ENCODE data around the gene GPD2. TPM values are rescaled to one million over a fixed set of nuclear protein-coding genes. Genes with fewer than 3 reads are reported as not detected.

GPD2 gene
- total and polyA plus RNA-seq, 10 of the 15 experiments (the other 5 are each of a cell fraction or from before 2014, with no cell fraction given), result 10.0 to 73.5 (median 43.4) TPM

DNA sequence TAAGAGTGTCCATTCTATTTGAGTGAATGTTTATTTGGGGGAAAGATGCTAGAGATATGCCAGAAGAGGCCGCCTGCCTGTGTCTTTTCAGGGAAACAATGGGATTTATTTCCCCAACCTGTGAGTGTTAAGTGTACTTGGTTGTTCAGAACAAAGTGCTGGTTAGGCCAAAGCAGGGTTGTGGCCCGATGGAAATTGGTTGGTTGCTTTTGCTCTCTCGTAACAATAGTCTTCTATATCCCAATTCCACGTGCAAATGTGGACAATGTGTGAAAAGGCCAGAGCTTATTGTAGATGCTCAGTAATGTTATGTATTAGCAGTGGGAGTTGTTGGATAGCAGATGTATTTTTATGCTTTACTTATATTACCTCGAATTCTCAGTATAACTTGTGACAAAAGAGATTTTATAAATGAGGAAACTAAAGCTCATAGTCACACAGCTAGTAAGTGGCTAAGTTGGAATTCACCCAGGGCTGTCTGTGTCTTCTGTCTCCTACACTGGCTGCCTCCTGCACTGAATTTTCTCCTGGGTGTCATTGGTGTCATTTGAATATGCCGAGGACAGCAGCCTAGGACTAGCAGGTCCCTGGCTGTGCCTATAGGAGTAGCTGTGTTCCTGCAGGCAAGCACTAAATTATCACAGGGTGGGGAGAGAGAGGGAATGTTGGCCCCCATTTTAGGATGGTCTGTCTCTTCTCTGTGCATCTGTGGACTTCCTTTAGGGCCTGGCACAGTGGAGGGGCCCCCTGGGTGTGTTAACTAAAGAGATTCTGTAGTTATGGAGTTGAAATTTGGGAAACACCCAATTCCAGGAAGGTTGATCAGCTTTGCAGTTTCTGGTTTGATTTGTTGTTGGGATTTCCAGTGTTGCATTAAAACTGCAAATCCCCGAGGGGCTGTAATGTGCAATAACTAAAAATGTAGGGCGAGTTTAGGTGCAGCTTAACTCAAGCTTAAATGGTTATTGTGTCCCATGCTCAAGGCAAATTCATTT is 21.6 kb downstream of the GPD2 start:
- no peak overlapping the region for H3K4me3 ChIP-seq
- H3K36me3 ChIP-seq (ENCODE audit: control insufficient read depth in 2 of 2, insufficient read depth in 2 of 2, low read length in 1 of 2), result no peaks in the 10 kb centered on the region
- no peak overlapping the region for H3K9ac ChIP-seq (ENCODE audit: control insufficient read depth, insufficient read depth, low read length)
- ChIA-PET CTCF (interaction anchor here (0.5 to 1.8 kb wide), 6 partner anchors 11 to 131 kb away, joined by 3 to 4 read pairs (median 4); no protein-coding TSS in a partner anchor), POLR2A (interaction anchor here (0.9 to 2.0 kb wide), 3 partner anchors 14 to 117 kb away, joined by 3 to 7 read pairs (median 3); no protein-coding TSS in a partner anchor), RAD21 (ENCODE audit: unreplicated experiment) (interaction anchor here (0.6 to 2.2 kb wide), 8 partner anchors 14 to 131 kb away, joined by 3 to 9 read pairs (median 4); no protein-coding TSS in a partner anchor), SMC1A (ENCODE audit: uncharacterized antibody, unreplicated experiment) (interaction anchor here (0.8 to 2.6 kb wide), 15 partner anchors 10 to 735 kb away, joined by 3 to 14 read pairs (median 4); no protein-coding TSS in a partner anchor)
- no peak overlapping the region for H2AFZ ChIP-seq (ENCODE audit: control insufficient read depth, low read depth, low read length)
- no peaks in the 10 kb centered on the region; the same call in 1 of the 2 replicates for H4K20me1 ChIP-seq (ENCODE audit: control insufficient read depth, insufficient read depth)
- intact Hi-C loops (cut with micrococcal nuclease; ENCODE audit: unreplicated experiment) (no loop called here), in situ Hi-C loops (cut with MboI) (no loop called here)
- no peaks in the 10 kb centered on the region; the same call in 1 of the 3 replicates for H3K9me3 ChIP-seq (replicated peaks; ENCODE audit: control insufficient read depth, insufficient read depth, low read length)
- no peak overlapping the region for H3K27ac ChIP-seq (ENCODE audit: control insufficient read depth, insufficient read depth)
- FAIRE-seq (no peak), ATAC-seq (peak; percentile 19), DNase-seq (ENCODE audit: low read depth, low spot score) (no peak)
- peaks cover 14% of the 10 kb centered on the region for H3K79me2 ChIP-seq (ENCODE audit: control insufficient read depth, insufficient read depth, low read length)
- no peak overlapping the region; the same call in 1 of the 2 replicates for H3K4me2 ChIP-seq (ENCODE audit: control insufficient read depth, insufficient read depth)
- 93% methylated on average over 8 of the region's 8 CpGs for WGBS (ENCODE audit: insufficient coverage, insufficient replicate concordance, low lambda C conversion rate, missing lambda C conversion rate)
- no TSS peak for BruUV-seq (replicated peaks)
- H3K4me1 ChIP-seq (ENCODE audit: control insufficient read depth, insufficient read depth, low read length), result peaks cover 24% of the 10 kb centered on the region
- no peaks in the 10 kb centered on the region for H3K27me3 ChIP-seq (replicated peaks in 1 of 2; ENCODE audit: control insufficient read depth in 2 of 2, insufficient read depth in 2 of 2, low read length in 1 of 2)
- no peak for TF ChIP-seq RUNX3 (IDR thresholded peaks at IDR 0.05; ENCODE audit: low read length)
- TF ChIP-seq, protein P1, sequence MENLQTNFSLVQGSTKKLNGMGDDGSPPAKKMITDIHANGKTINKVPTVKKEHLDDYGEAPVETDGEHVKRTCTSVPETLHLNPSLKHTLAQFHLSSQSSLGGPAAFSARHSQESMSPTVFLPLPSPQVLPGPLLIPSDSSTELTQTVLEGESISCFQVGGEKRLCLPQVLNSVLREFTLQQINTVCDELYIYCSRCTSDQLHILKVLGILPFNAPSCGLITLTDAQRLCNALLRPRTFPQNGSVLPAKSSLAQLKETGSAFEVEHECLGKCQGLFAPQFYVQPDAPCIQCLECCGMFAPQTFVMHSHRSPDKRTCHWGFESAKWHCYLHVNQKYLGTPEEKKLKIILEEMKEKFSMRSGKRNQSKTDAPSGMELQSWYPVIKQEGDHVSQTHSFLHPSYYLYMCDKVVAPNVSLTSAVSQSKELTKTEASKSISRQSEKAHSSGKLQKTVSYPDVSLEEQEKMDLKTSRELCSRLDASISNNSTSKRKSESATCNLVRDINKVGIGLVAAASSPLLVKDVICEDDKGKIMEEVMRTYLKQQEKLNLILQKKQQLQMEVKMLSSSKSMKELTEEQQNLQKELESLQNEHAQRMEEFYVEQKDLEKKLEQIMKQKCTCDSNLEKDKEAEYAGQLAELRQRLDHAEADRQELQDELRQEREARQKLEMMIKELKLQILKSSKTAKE (IDR thresholded peaks at IDR 0.05; ENCODE audit: low read depth, poor library complexity, severe bottlenecking), result no peak
- TF ChIP-seq FOXK2 (IDR thresholded peaks at IDR 0.05), result no peak
- TF ChIP-seq KLF5 (IDR thresholded peaks at IDR 0.05; ENCODE audit: partially characterized antibody), result no peak
- TF ChIP-seq, protein P2, sequence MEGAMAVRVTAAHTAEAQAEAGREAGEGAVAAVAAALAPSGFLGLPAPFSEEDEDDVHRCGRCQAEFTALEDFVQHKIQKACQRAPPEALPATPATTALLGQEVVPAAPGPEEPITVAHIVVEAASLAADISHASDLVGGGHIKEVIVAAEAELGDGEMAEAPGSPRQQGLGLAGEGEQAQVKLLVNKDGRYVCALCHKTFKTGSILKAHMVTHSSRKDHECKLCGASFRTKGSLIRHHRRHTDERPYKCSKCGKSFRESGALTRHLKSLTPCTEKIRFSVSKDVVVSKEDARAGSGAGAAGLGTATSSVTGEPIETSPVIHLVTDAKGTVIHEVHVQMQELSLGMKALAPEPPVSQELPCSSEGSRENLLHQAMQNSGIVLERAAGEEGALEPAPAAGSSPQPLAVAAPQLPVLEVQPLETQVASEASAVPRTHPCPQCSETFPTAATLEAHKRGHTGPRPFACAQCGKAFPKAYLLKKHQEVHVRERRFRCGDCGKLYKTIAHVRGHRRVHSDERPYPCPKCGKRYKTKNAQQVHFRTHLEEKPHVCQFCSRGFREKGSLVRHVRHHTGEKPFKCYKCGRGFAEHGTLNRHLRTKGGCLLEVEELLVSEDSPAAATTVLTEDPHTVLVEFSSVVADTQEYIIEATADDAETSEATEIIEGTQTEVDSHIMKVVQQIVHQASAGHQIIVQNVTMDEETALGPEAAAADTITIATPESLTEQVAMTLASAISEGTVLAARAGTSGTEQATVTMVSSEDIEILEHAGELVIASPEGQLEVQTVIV (IDR thresholded peaks at IDR 0.05; ENCODE audit: borderline replicate concordance, partially characterized antibody), result no peak
- no peak for TF ChIP-seq KAT2A (conservative IDR thresholded peaks at IDR 0.05; ENCODE audit: control insufficient read depth, low read depth, low read length)
- TF ChIP-seq BACH1 (IDR thresholded peaks at IDR 0.05; ENCODE audit: borderline replicate concordance), result no peak

All from GM12878 (cell line).